Dedifferentiated amniotic fluid mesenchymal stem cell (primary cell): ENCODE results near the gene CDADC1.

Source experiments
- DNase-seq: peaks from one replicate; pipeline ENCODE4 v3.0.0-alpha.2; 2016; ENCODE audit errors: extremely low spot score

The CDADC1 gene

DNA sequence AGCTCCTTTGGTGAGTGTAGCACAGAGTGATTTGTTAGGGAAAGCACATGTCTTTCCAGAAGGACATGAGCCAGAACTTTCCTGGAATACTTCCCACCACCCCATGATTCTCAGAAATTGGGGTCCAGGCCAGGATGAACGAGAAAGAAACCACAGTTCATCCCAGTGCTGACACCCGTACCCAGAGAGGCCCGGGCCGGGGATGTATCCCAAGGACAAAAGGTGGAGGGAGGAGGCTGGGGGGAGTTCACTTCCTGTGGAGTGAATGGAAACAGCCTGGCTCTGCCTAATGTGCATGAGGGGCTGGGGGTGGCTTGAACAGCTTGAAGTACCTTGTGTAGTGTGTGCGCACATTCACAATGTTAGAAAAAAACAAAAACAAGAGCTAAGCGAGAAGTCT lies 47.5 kb downstream of the CDADC1 start:
- no peak for DNase-seq

GRCh38 chr13:49296659-49297058 lies 48.9 kb downstream of the CDADC1 start:
- DNase-seq: no peak

DNA sequence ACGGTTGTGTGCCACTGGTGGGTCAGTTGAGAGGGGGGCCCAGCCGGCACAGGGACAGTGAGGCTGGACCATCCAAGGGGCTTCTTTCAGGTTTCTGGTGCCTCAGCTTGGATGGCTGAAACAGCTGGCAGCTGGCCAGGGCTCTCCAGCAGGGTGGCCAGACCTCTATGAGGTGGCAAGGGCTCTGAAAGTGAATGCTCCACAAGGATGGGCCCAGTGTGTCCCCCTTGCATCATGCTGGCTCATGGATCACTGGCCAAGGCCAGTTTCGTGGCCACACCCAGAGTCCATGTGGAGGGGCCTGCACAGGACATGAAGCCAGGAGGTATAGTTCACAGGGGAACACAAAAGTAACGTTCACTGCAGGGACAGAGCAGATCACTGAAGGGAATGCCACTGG lies 49.6 kb downstream of the CDADC1 start:
- no peak for DNase-seq

DNA sequence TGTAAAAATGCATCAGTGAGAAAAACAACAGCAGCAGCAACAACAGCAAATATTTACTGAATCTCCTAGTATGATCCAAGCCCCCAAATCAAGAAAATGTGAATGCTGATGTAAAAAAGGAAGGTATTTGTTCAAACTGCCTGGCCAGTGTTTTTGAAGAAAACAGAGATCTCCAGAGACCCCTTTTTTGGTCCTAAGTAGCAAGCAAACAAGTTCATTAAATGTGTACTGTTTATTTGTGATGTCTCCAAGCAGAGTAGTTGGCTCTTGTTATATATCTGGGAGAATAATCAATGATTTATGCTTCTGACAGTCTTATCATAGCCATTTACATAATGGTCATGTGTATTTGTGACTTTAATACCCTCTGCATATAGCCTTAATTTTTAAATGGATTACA lies 50.7 kb downstream of the CDADC1 start:
- no peak for DNase-seq

DNA sequence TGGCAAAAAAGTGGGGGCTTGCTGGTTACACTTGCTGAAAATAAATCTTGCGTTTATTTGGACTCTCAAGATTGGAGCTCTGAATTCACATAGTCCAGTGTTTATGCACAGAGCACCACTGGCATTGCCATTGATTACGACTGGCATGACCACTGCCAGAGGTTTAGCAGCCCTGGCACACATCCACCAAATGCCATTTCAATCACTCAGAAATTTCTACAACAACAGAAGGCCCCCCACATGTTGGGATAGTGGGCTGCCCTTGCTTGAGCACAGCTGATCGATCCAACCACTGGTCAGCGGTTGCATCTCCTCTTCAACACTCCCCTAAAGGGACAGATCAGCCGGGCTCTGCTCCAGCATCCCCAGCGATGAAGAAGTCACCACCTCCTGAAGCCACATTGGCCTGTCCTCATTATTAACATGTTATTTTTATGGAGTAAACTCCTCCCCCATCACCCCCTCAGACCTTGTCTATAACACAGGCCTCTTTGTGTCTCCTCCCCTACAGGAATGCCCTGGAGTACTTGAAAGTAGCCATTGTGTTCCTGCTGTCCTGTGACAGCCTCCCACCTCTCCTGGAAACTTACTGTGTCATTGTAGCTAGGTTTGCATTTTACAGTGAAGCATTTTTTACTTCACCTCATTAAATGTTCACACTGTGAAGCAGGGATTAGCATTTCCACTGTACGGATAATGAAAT lies 51.3 kb downstream of the CDADC1 start:
- DNase-seq: no peak

- DNase-seq: no peak
These were observed 52.6 kb downstream of the CDADC1 start for GRCh38 chr13:49300276-49300675.

DNA sequence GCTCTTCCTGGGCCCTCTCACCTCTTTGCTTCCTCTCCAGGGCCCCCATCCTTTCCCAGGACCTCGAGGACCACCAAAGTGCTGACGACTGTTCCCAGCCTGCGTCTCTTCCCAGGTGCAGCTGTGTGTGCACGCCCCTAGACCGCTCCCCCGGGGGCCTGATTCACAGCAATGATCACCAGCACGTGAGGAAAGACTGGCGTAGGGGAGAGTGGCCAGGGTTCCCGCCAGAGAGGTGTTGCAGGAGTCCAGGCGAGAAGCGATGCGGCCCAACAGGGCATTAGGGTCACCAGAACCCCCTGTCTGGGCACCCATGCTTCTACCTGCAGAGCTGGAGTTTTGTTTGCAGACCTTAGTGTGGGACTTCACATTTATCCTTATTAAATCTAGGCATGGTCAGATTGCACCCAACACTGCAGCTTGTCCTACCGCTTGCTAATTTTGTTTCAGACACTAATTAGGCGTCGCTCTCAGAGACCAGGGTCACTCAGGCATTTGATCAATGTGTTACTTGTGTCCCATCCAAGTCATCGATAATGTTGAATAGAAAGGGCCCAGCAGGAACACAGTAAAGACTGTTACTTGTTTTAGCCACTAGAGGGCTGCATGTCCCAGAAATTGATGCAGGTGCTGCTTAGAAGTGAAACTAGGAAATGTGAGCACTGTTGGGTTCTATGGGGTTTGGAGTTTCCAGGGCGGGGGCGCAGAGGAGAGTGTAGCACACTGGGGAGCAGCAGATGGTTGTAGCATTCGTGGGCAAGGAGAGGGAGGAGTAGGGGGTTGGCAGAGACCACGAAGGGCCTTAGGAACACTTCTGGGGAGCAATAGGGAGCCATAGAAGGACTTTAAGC lies 53.2 kb downstream of the CDADC1 start:
- peak; percentile 74 for DNase-seq

DNA sequence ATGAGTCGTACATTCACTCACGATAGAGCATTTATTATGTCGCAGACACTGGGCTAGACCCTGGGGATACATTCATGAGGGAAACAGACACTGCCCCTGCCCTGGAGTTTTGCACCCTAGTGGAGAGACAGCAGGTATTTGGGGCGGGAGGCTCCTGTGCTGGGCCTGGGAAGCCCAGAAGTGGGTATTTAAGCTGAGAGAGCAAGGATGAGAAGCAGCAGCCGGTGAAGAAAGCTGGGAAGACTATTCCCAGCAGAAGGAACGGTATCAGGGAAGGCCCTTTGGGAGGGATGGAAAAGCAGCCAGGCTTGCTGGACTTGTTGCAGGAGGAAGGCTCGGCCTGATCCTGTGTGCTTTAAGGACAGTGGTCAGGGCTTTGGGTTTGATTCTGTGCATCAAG lies 54.5 kb downstream of the CDADC1 start:
- DNase-seq: no peak

DNA sequence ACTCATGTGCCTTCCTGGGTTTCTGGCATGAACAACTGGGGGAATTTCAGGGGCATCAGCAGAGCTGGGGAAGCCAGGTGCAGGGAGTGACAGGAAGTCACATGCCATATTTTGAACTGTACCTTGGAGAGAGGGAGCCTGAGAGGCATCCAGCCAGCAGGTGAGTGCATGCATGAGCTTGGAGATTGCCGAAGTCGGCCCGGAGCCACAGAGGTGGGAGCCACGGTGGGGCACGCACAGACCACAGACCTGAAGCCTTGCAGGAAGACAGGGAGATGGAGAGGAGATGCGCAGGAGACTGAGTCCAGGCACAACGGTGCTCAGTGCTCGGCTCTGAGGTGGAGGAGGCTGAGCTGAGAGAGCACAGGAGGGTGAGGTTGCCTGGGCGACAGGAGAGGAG lies 55.1 kb downstream of the CDADC1 start:
- DNase-seq: no peak

- no peak for DNase-seq
These were observed 56.0 kb downstream of the CDADC1 start for GRCh38 chr13:49303533-49304252.

- DNase-seq: no peak
These were observed 56.6 kb downstream of the CDADC1 start for GRCh38 chr13:49304356-49304755.

- DNase-seq: no peak
These were observed 57.3 kb downstream of the CDADC1 start for GRCh38 chr13:49304763-49305700.

- DNase-seq: no peak
These were observed 58.2 kb downstream of the CDADC1 start for GRCh38 chr13:49305792-49306425.

DNA sequence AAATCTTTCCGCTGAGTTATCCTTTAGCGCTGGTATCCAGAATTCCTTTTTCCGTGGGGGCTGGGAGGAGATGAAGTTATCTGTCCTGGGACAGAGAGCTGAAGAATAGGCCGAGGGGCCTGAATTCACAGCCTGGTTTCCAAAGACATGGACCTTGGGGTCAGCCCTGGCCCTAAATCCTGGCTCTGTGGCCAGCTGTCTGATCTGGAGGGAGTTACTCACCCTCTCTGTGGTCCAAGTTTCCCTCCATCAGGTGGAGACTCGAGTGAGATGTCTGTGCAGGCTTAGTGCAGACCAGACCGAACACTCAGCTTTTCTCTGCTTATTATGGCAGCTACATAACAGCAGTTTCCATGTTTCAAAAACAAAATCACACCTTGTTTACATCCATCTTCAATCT lies 59.6 kb downstream of the CDADC1 start:
- no peak for DNase-seq

- DNase-seq: no peak
These were observed 60.6 kb downstream of the CDADC1 start for GRCh38 chr13:49308097-49308875.

- no peak for DNase-seq
These were observed 61.2 kb downstream of the CDADC1 start for GRCh38 chr13:49308921-49309408.

DNA sequence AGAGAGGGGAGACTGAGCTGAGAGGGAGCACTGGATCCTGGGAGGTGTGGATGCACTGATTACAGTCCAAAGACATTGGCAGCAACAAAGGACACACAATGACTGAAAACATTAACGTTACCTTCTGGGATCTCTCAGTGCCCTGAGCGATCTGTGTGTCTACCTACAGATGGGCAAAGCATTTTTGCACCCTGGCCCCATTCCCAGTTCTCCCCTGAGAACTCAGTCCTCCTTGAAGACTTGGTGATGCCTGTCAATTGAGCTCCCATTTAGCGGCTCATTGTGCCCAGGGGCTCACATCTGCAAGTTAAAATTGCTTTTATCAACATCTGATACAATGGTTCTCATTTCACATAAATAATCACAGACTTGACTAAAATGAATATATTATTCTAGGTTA lies 62.5 kb downstream of the CDADC1 start:
- DNase-seq: no peak

DNA sequence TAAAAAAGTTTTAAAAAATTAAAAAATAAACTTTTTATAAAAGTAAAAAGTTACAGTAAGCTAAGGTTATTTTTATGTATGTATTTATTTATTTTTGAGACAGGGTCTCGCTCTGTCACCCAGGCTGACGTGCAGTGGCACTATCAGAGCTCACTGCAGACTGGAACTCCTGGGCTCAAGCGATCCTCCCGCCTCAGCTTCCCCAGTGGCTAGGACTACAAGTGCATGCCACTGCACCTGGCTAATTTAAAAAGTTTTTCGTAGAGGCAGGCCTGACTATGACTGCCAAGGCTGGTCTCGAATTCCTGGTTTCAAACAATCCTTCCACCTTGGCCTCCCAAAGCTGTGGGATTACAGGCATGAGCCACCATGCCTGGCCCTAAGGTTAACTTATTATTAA lies 64.1 kb downstream of the CDADC1 start:
- no peak for DNase-seq

DNA sequence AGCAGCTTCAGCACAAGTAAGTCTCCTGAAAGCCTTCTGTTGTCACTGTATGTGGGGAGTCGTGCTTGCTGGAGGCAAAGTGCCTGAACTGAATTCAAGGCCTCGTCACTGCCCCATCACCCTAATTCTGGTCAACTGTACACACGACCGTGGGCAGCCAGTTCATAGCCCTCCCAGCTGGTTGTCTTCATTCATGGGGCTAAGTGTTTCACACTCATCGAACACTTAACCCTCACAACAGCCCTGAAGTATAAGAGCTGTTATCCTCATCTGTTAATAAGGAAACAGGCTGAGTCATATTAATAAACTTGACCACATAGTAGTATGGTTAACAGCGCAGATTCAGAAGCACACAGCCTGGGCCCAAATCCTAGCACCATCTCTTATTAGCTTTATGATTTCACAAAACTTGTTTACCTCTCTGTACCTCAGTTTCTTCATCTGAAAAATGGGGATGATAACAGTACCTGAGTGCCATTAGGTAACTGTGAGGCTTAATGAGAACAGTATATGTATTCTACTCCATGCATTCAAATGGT lies 66.7 kb downstream of the CDADC1 start:
- no peak for DNase-seq

- DNase-seq: no peak
These were observed 67.4 kb downstream of the CDADC1 start for GRCh38 chr13:49315036-49315565.
